GM19240 (cell line): ENCODE measurements around the gene TAB2.

Experiments used
- DNase-seq: peaks from one replicate; pipeline ENCODE4 v3.0.0; 2011; ENCODE audit warnings: low spot score; ENCODE audit not compliant: insufficient read length

TAB2 gene

GRCh38 chr6:149317644-149318571 lies at the start of gene TAB2:
Gene TAB2 (plus strand): TSS chr6:149317712. CDS start chr6:149369998, 52,286 bp downstream.
- no peak for DNase-seq

- DNase-seq, result no peak
Observed at GRCh38 chr6:149268146-149268545, 49.4 kb upstream of the TAB2 start.

- DNase-seq, result no peak
Observed at GRCh38 chr6:149268768-149269167, 48.7 kb upstream of the TAB2 start.

- DNase-seq, result no peak
Observed at GRCh38 chr6:149270616-149271015, 46.9 kb upstream of the TAB2 start.

GRCh38 chr6:149271348-149272340 lies 45.9 kb upstream of the TAB2 start:
- no peak for DNase-seq

- no peak for DNase-seq
Observed at GRCh38 chr6:149273318-149273717, 44.2 kb upstream of the TAB2 start.

GRCh38 chr6:149275621-149276020 lies 41.9 kb upstream of the TAB2 start:
- no peak for DNase-seq

GRCh38 chr6:149277621-149278020 lies 39.9 kb upstream of the TAB2 start:
- no peak for DNase-seq

- DNase-seq, result no peak
Observed at GRCh38 chr6:149278997-149279396, 38.5 kb upstream of the TAB2 start.

- DNase-seq, result no peak
Observed at GRCh38 chr6:149284904-149285303, 32.6 kb upstream of the TAB2 start.

- no peak for DNase-seq
Observed at GRCh38 chr6:149285626-149286025, 31.9 kb upstream of the TAB2 start.

- no peak for DNase-seq
Observed at GRCh38 chr6:149286905-149287304, 30.6 kb upstream of the TAB2 start.

GRCh38 chr6:149289192-149289781 lies 28.2 kb upstream of the TAB2 start:
- DNase-seq, result no peak

- DNase-seq, result no peak
Observed at GRCh38 chr6:149289966-149290365, 27.5 kb upstream of the TAB2 start.

GRCh38 chr6:149293244-149293643 lies 24.3 kb upstream of the TAB2 start:
- no peak for DNase-seq

- DNase-seq, result no peak
Observed at GRCh38 chr6:149300563-149300962, 16.9 kb upstream of the TAB2 start.

GRCh38 chr6:149302723-149303122 lies 14.8 kb upstream of the TAB2 start:
- DNase-seq, result no peak

- no peak for DNase-seq
Observed at GRCh38 chr6:149303468-149303867, 14.0 kb upstream of the TAB2 start.

- DNase-seq, result no peak
Observed at GRCh38 chr6:149305372-149305771, 12.1 kb upstream of the TAB2 start.

GRCh38 chr6:149306967-149307366 lies 10.5 kb upstream of the TAB2 start:
- DNase-seq, result no peak

GRCh38 chr6:149311293-149311692 lies 6.2 kb upstream of the TAB2 start:
- no peak for DNase-seq

- DNase-seq, result no peak
Observed at GRCh38 chr6:149311766-149312165, 5.7 kb upstream of the TAB2 start.
